GM21423 (cell line): ENCODE measurements around the gene RARS1.

Experiments used
- ATAC-seq: cut with Tn5 transposase; IDR thresholded peaks from one replicate; pipeline ENCODE4 v1.9.1; 2021; ENCODE audit warnings: mild to moderate bottlenecking, moderate library complexity; ENCODE audit not compliant: unreplicated experiment

Gene RARS1

GRCh38 chr5:168486136-168486879 is at the start of gene RARS1:
RARS1 (plus strand) TSS chr5:168486471; CDS start chr5:168486499, 28 bp downstream.
- ATAC-seq, result peak; percentile 87

DNA sequence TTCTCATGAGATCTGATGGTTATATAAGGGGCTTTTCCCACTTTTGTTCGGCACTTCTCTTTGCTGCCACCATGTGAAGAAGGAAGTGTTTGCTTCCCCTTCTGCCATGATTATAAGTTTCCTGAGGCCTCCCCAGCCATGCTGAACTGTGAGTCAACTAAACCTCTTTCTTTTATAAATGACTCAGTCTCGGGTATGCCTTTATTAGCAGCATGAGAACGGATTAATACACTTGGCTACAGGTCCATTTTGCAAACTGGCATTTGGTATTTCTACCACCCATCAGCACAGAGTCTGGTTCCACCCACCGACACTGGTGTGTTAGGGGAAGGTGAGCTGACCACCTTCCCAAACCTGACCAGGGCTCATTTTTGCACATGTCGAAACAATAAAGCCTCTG is 47.9 kb upstream of the RARS1 start:
- ATAC-seq, result no peak

- no peak for ATAC-seq
These were observed 42.7 kb upstream of the RARS1 start for GRCh38 chr5:168443533-168443932.

DNA sequence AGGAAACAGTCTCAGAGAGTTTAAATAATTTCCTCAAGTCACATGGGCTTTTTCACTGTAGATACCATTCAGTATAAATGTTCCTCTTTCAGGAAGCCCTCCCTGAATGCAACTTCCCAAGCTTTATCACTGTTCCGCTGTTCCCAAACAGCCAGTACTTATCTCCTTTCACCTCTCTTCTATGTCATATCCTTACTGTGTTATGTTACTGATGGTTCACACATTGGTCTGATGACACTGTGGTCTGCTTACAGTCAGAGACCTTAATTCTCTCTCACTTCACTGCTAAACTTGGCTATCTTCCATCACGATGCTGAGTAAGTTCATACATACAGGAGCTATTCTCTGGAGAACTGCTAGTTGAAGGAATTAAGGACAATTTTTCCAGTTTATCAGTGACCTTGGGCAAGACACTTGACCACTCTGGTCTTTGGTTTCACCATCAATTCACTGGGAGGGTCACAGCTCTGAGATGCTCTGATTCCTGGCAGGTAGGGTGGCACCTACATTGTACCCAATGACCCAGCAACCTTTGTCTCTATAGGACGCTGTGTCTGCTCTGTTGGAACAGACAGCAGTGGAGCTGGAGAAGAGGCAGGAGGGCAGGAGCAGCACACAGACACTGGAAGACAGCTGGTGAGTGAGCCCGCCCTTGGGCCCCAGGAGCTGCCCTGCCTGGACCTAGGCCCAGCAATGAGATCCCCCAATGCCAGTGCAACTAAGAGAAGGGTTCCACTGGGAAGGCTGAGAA is 42.1 kb upstream of the RARS1 start:
- no peak for ATAC-seq

- ATAC-seq, result no peak
These were observed 39.2 kb upstream of the RARS1 start for GRCh38 chr5:168446983-168447619.

GRCh38 chr5:168447808-168448207 is 38.5 kb upstream of the RARS1 start:
- no peak for ATAC-seq

DNA sequence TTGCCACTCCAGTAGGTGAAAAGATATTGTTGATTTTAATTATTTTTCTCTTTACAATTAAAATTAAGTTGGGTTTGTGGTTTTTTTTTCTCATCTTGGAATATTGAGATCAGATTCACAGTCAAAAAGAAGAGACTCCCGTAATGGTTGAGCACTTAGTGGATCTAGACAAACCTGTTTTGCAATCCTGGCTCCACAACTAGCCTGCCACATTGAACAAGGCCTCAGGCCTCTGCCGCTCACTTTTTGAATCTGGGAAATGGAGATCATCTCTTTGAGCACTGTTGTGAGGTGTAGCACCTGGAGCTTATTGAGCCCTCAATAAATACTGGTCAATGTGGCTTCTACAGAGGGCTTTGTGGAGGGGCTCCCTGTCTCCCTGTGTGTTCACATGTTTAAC is 37.1 kb upstream of the RARS1 start:
- ATAC-seq, result no peak

DNA sequence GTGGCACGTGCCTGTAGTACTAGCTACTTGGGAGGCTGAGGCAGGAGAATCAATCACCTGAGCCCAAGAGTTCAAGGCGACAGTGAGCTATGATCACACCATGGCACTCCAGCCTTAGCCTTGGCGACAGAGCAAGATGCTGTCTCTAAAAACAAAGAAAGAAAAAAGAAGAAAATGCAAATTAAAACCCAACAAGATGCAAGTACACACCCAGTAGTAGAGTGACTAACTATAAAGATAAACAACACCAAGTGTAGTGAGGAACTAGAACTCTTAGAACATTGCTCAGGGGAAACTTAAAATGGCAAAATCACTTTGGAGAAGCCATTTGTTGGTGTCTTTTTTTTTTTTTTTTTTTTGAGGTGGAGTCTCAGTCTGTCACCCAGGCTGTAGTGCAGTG is 34.7 kb upstream of the RARS1 start:
- no peak for ATAC-seq

DNA sequence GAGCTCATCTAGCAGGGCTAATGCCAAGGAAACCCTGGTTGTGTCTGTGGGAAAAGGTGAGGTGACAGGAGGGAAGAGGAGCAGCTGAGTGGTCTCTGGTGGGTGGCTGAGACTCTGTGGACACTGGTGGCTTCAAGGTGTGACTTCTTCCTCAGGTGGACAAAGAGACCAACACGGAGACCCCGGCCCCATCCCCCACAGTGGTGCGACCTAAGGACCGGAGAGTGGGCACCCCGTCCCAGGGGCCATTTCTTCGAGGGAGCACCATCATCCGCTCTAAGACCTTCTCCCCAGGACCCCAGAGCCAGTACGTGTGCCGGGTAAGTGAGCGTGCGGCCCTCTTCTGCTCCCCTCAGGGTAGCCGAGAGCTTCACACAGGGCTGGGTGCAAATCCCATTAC is 31.1 kb upstream of the RARS1 start:
- no peak for ATAC-seq

GRCh38 chr5:168457542-168457941 is 28.7 kb upstream of the RARS1 start:
- ATAC-seq, result no peak

DNA sequence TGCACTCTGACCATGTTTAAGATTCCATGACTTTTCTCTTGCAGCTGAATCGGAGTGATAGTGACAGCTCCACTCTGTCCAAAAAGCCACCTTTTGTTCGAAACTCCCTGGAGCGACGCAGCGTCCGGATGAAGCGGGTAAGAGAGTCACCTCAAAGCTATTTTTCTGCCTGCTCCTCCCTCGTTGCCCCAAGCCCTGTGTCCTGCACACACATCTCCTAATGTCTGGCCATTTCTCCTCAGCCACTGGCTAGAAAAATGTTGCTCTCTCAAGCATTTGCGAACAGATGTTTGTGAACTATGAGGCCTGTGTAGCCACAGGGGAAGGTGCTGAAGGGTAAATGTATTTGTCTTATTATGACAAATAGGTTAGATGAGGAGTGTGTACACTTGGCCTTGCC is 25.7 kb upstream of the RARS1 start:
- no peak for ATAC-seq

DNA sequence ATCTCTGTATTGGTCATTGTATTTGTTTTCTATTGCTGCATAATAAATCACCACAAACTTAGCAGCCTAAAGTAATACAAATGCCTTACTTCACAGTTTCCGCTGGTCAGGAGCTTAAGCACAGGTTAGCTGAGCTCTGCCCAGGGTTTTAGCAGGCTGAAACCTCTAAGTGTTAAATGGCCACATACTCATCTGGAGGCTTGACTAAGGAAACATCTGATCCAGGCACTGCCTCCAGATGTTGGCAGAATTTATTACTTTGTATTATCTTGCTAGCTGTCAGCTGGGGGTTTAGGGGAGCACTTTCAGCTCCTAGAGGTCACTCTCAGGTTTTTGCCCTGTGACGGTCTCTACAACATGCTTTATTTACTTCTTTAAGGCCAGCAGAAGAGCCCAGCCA is 23.2 kb upstream of the RARS1 start:
- no peak for ATAC-seq

GRCh38 chr5:168464214-168464613 is 22.1 kb upstream of the RARS1 start:
- ATAC-seq, result peak; percentile 67

DNA sequence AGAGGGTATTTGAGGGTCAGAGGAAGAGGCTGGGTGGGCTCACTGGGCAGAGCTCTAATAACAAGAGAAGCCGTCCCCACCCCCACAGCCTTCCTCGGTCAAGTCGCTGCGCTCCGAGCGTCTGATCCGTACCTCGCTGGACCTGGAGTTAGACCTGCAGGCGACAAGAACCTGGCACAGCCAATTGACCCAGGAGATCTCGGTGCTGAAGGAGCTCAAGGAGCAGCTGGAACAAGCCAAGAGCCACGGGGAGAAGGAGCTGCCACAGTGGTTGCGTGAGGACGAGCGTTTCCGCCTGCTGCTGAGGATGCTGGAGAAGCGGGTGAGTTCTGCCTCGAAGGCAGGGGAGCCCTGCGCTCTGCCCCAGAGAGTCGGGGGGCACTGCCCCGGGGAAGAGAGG is 21.6 kb upstream of the RARS1 start:
- no peak for ATAC-seq

DNA sequence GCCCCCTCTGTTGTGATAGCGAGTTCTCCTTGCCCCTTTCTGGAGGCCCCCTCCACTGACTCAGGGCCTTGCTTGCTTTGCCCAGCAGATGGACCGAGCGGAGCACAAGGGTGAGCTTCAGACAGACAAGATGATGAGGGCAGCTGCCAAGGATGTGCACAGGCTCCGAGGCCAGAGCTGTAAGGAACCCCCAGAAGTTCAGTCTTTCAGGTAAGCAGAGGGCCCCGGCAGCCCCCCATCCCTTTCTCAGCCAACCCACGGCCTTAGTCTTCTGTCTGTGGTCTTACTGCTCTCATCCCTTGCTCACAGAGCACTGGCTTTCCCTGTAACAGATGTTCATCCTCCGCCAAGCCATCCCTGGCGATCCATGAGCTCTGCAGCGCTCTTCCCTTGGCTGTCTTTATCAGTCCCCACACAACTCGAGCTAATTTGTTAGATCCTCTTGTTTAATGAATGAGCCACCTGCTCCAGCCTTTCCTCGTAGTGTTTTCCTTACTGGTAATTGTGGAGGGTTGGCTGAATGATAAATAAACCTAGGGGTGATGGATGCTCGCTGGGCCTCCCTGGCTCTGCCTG is 18.4 kb upstream of the RARS1 start:
- no peak for ATAC-seq

DNA sequence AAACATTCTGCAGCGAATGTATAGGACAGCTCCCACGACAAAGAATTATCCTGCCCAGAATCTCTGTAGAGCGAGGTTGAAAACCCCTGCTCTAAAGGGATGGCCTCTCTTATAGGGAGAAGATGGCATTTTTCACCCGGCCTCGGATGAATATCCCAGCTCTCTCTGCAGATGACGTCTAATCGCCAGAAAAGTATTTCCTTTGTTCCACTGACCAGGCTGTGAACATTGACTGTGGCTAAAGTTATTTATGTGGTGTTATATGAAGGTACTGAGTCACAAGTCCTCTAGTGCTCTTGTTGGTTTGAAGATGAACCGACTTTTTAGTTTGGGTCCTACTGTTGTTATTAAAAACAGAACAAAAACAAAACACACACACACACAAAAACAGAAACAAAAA is 17.4 kb upstream of the RARS1 start:
- ATAC-seq, result no peak

GRCh38 chr5:168469816-168470215 is 16.5 kb upstream of the RARS1 start:
- ATAC-seq, result no peak

- ATAC-seq, result no peak
These were observed 14.5 kb upstream of the RARS1 start for GRCh38 chr5:168471785-168472184.

DNA sequence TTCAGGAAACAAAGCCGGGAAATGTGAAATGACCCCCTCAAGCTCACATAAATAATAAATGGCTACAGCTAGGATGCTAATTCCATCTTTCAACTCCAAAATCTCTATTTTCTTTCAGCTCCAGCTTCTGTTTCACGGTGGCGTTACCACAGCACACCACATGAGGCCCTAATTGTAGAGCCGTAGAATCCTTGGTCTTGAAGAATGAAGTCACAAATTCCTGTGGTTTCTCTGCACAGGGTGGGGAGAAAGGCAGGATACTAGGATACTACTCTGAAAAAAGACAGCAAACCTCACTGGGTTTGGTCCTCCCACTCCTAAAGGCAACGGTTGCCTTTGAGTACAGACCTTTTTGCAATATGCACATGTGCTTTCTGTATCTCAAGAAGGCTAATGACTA is 13.9 kb upstream of the RARS1 start:
- no peak for ATAC-seq

GRCh38 chr5:168474319-168474718 is 12.0 kb upstream of the RARS1 start:
- no peak for ATAC-seq

GRCh38 chr5:168477060-168477459 is 9.2 kb upstream of the RARS1 start:
- no peak for ATAC-seq

- ATAC-seq, result no peak
These were observed 7.1 kb upstream of the RARS1 start for GRCh38 chr5:168479166-168479565.
